ENCODE data around the gene PTPRB.

Gene PTPRB

GRCh38 chr12:70556179-70556869, 80.9 kb downstream of the PTPRB start:
- no peak for FAIRE-seq
- TF ChIP-seq POLR2A (IDR thresholded peaks at IDR 0.05; ENCODE audit: low read depth, low read length) (no peak), SPI1 (IDR thresholded peaks at IDR 0.05; ENCODE audit: low read depth, low read length) (no peak), POU2F2 (IDR thresholded peaks at IDR 0.05; ENCODE audit: low read depth, low read length) (no peak), POLR2AphosphoS5 (IDR thresholded peaks at IDR 0.05; ENCODE audit: low read depth, low read length) (no peak), PAX5 (IDR thresholded peaks at IDR 0.05; ENCODE audit: insufficient read depth, low read length, severe bottlenecking) (no peak), TAF1 (IDR thresholded peaks at IDR 0.05; ENCODE audit: low read depth, low read length) (no peak)
- DNase-seq (ENCODE audit: insufficient read length, low spot score): no peak

GRCh38 chr12:70555081-70555480, 82.1 kb downstream of the PTPRB start:
- DNase-seq (ENCODE audit: insufficient read length, low spot score) (no peak), FAIRE-seq (no peak)
- TF ChIP-seq SPI1 (IDR thresholded peaks at IDR 0.05; ENCODE audit: low read depth, low read length): no peak
- TF ChIP-seq PAX5 (IDR thresholded peaks at IDR 0.05; ENCODE audit: insufficient read depth, low read length, severe bottlenecking): no peak
- TF ChIP-seq POLR2A (IDR thresholded peaks at IDR 0.05; ENCODE audit: low read depth, low read length): no peak

GRCh38 chr12:70553391-70553859, 83.8 kb downstream of the PTPRB start:
- FAIRE-seq (no peak), DNase-seq (ENCODE audit: insufficient read length, low spot score) (no peak)
- no peak for TF ChIP-seq POLR2AphosphoS5 (IDR thresholded peaks at IDR 0.05; ENCODE audit: low read depth, low read length)
- TF ChIP-seq TAF1 (IDR thresholded peaks at IDR 0.05; ENCODE audit: low read depth, low read length): no peak
- TF ChIP-seq POLR2A (IDR thresholded peaks at IDR 0.05; ENCODE audit: low read depth, low read length): no peak

DNA sequence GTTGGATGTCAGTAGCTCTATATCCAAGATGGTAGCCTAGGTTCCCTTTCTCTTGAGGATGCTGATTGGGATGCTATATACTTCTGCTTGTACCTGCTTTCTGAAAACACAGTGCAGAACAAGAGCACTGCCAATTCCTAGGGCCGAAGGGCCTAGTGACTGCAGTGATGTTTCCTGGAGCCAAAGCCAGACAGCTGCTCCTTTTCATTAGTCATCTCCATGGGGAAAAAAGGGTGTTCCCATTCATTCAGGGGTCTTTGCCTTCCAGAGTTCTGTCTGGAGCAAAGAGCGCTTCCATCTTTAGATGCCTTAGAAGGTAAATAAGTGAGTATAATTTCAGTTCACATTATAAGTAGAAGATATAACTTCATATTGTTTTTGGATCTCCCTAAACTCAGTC, 85.5 kb downstream of the PTPRB start:
- TF ChIP-seq POLR2AphosphoS5 (IDR thresholded peaks at IDR 0.05; ENCODE audit: low read depth, low read length): no peak
- no peak for TF ChIP-seq POLR2A (IDR thresholded peaks at IDR 0.05; ENCODE audit: low read depth, low read length)
- no peak for FAIRE-seq
- no peak for DNase-seq (ENCODE audit: insufficient read length, low spot score)

DNA sequence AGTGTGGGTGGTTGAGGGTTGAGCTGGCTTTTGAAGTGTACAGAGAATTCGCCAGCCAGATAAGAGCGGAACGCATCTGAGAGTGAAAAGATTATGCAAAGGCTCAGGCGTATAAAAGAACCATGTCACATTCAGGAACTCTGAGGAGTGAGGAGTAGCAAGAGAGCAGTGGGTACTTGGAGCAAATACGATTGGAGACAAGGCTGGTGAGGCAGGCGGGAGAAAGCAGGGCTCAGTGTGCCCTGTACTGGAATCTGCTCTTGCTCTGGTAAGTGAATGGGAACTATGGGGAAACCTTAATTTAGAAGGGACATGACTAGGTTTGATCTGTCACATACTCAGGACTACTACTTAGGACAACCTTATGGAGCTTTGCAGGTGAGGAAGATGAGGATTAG, 87.0 kb downstream of the PTPRB start:
- TF ChIP-seq POU2F2 (IDR thresholded peaks at IDR 0.05; ENCODE audit: low read depth, low read length) (no peak), POLR2AphosphoS5 (IDR thresholded peaks at IDR 0.05; ENCODE audit: low read depth, low read length) (no peak)
- FAIRE-seq: no peak
- no peak for DNase-seq (ENCODE audit: insufficient read length, low spot score)

DNA sequence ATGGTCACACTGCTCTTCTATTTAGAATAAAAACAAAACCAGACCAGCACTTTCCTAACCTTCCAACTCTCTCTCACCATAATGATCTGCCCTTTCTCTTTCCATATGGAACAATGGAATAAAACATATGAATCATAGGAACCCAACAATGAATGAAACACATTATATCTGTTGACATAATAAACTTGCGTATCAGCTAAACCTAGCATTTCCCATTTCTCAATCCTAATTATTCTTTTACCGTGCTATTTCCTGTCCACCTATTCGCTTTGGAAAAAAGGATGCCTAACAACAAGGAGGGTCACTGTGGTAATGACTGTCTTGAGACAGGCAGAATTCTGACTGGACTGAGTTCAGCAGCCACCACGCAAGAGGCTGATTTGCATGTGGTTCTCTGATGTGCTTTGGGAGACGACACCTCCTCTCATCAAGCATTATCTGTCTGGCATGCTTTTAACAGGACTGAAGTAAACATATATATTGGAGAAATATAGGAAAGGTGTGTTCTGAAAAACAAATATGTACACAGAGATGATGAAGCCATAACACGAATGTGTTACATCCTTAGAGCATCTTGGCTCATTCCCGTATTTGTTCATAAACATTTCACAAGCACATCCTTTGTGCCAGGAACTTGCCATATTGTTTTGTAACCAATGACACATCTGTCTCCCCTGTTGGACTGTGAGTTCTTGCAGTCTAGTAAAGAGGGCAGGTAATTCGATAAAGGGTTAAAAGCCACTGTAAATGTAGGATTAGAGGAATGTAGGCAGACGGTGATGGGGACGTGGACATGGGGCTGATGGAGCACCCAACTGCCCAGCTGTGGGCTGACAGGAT, 87.7 kb downstream of the PTPRB start:
- FAIRE-seq (no peak), DNase-seq (ENCODE audit: insufficient read length, low spot score) (no peak)
- TF ChIP-seq POU2F2 (IDR thresholded peaks at IDR 0.05; ENCODE audit: low read depth, low read length) (no peak), TAF1 (IDR thresholded peaks at IDR 0.05; ENCODE audit: low read depth, low read length) (no peak), POLR2AphosphoS5 (IDR thresholded peaks at IDR 0.05; ENCODE audit: low read depth, low read length) (no peak), PAX5 (IDR thresholded peaks at IDR 0.05; ENCODE audit: insufficient read depth, low read length, severe bottlenecking) (no peak), SPI1 (IDR thresholded peaks at IDR 0.05; ENCODE audit: low read depth, low read length) (no peak), POLR2A (IDR thresholded peaks at IDR 0.05; ENCODE audit: low read depth, low read length) (no peak)

GRCh38 chr12:70543444-70543843, 93.8 kb downstream of the PTPRB start:
- FAIRE-seq: no peak
- TF ChIP-seq POLR2AphosphoS5 (IDR thresholded peaks at IDR 0.05; ENCODE audit: low read depth, low read length) (no peak), POLR2A (IDR thresholded peaks at IDR 0.05; ENCODE audit: low read depth, low read length) (no peak), TAF1 (IDR thresholded peaks at IDR 0.05; ENCODE audit: low read depth, low read length) (no peak), SPI1 (IDR thresholded peaks at IDR 0.05; ENCODE audit: low read depth, low read length) (no peak), PAX5 (IDR thresholded peaks at IDR 0.05; ENCODE audit: insufficient read depth, low read length, severe bottlenecking) (no peak), POU2F2 (IDR thresholded peaks at IDR 0.05; ENCODE audit: low read depth, low read length) (no peak)
- DNase-seq (ENCODE audit: insufficient read length, low spot score): no peak

- DNase-seq (ENCODE audit: insufficient read length, low spot score): no peak
- FAIRE-seq: no peak
- TF ChIP-seq POLR2A (IDR thresholded peaks at IDR 0.05; ENCODE audit: low read depth, low read length) (no peak), POLR2AphosphoS5 (IDR thresholded peaks at IDR 0.05; ENCODE audit: low read depth, low read length) (no peak), SPI1 (IDR thresholded peaks at IDR 0.05; ENCODE audit: low read depth, low read length) (no peak), PAX5 (IDR thresholded peaks at IDR 0.05; ENCODE audit: insufficient read depth, low read length, severe bottlenecking) (no peak), TAF1 (IDR thresholded peaks at IDR 0.05; ENCODE audit: low read depth, low read length) (no peak), POU2F2 (IDR thresholded peaks at IDR 0.05; ENCODE audit: low read depth, low read length) (no peak)
Measured at GRCh38 chr12:70540996-70541395, 96.2 kb downstream of the PTPRB start.

GRCh38 chr12:70536650-70537049, 100.6 kb downstream of the PTPRB start:
- FAIRE-seq (no peak), DNase-seq (ENCODE audit: insufficient read length, low spot score) (no peak)
- TF ChIP-seq POLR2A (IDR thresholded peaks at IDR 0.05; ENCODE audit: low read depth, low read length) (no peak), PAX5 (IDR thresholded peaks at IDR 0.05; ENCODE audit: insufficient read depth, low read length, severe bottlenecking) (no peak), SPI1 (IDR thresholded peaks at IDR 0.05; ENCODE audit: low read depth, low read length) (no peak), POU2F2 (IDR thresholded peaks at IDR 0.05; ENCODE audit: low read depth, low read length) (no peak)

GRCh38 chr12:70535896-70536374, 101.3 kb downstream of the PTPRB start:
- no peak for FAIRE-seq
- DNase-seq (ENCODE audit: insufficient read length, low spot score): no peak

More at GRCh38 chr12:70535896-70536374, 101.3 kb downstream of the PTPRB start:
- TF ChIP-seq POLR2A (IDR thresholded peaks at IDR 0.05; ENCODE audit: low read depth, low read length) (no peak), TAF1 (IDR thresholded peaks at IDR 0.05; ENCODE audit: low read depth, low read length) (no peak), POU2F2 (IDR thresholded peaks at IDR 0.05; ENCODE audit: low read depth, low read length) (no peak), PAX5 (IDR thresholded peaks at IDR 0.05; ENCODE audit: insufficient read depth, low read length, severe bottlenecking) (no peak), POLR2AphosphoS5 (IDR thresholded peaks at IDR 0.05; ENCODE audit: low read depth, low read length) (no peak), SPI1 (IDR thresholded peaks at IDR 0.05; ENCODE audit: low read depth, low read length) (no peak)
